Measurements from ENCODE around the gene MT1B.
"Not testable (repeated sequence)": the region's sequence is repeated elsewhere in the genome, so short reads cannot be mapped to it uniquely, and the experiment has no call there.

MT1B gene

GRCh38 chr16:56621665-56622445 is 29.8 kb upstream of the MT1B start:
- DNase-seq = not testable (repeated sequence)

- not testable (repeated sequence) for DNase-seq
Measured at GRCh38 chr16:56623184-56623583, 28.5 kb upstream of the MT1B start.

DNA sequence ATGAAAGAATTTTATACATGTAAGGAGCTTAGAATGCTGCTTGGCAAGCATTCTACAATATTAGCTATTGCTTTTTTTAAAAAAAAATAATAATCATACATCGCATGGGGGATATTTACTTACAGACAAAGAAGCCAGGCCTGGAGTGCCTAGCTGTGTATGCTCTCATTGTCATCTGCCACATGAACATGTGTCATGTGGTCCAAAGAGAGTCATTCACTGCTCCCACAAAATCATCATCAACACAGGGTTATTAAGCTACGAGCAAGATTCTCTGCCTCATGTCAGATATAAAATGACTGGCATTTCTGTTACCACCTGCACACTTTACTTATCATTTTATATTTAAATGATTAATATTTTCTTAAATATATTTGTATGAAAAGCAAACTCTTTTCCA is 28.0 kb upstream of the MT1B start:
- no peak for DNase-seq

DNA sequence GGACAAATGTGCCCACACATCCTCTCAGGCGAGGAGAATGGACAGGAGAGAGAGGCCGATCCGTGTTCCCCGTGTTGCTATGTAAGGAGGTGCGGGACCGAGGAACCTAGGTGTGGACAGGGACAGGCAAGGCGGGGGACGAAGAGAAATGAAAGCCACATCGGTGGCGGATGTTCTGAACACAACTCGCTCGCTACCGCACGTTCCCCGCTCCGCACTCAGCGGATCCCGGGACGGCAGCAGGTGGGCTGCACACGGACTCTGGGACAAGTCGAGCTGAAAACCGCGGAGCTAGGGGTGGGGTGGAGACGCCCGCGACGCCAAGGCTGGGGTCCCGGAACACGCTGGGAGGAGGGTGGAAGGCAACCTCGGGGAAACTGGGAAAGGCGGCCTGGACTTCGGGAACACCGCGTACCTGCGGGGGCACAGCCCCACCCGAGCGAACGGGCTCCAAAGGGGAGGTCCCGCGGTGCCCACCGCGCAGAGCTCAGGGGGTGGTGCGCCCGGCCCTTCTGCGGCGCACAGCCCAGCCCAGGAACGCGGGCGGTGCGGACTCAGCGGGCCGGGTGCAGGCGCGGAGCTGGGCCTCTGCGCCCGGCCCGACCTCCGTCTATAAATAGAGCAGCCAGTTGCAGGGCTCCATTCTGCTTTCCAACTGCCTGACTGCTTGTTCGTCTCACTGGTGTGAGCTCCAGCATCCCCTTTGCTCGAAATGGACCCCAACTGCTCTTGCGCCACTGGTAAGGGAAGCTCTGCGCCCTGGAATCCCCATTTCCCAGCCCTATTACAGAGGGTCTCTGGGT is 26.3 kb upstream of the MT1B start, which contains the start of gene MT1E:
MT1E (plus strand) TSS at position 642 of the 803 bp plus-strand sequence; CDS start at position 713, 71 bp downstream.
- DNase-seq = no peak

GRCh38 chr16:56625943-56626654 is 25.6 kb upstream of the MT1B start:
- no peak for DNase-seq

- DNase-seq = no peak
Measured at GRCh38 chr16:56626685-56627084, 25.0 kb upstream of the MT1B start.

- no peak for DNase-seq
Measured at GRCh38 chr16:56628486-56629350, 23.0 kb upstream of the MT1B start.

DNA sequence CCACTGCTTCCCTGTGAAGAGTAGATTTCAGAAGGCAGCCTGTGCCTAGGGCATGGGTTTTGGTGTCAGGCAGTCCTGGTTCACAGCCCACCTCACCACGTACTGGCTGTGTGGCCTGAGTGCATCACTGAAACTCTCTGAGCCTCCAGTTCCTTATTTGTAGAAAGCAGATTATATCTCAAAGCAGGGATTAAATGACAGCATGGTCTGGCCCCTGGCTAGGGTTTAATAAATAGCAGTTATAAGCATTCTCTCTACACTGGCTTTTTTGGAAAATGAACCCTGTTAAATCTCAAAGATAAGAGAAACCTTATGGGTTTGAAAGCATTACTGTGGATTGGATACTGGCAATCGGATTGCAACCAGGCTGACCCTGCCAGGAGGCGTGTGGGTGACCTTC is 22.2 kb upstream of the MT1B start:
- no peak for DNase-seq

- DNase-seq = no peak
Measured at GRCh38 chr16:56630134-56630533, 21.6 kb upstream of the MT1B start.

DNA sequence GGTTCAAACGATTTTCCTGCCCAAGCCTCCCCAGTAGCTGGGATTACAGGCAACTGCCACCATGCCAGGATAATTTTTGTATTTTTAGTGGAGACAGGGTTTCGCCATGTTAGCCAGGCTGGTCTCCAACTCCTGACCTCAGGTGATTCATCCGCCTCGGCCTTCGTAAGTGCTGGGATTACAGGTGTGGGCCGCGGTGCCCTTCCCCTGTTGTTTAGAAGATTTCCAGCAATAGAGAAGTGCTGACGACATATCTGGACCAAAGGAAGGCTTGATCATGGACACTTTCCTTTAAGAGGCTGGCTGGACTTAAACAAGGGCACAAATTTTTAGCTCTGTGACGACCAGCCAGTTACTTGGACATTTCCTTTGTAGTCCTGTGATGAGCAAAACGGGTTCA is 20.5 kb upstream of the MT1B start:
- DNase-seq = no peak

DNA sequence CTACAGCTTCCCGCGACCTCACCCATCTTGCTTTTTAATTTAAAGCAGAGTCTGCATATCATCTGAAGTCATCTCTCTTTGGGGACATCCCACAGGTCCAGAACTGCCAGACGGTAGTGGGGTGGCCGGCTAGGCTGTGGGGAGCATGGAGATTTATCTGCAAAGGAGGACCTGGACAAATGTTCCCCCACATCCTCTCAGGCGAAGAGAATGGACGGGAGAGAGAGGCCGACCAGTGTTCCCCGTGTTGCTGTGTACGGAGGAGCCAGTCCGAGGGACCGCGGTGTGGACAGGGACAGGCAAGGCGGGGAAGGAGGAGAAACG is 19.9 kb upstream of the MT1B start:
- no peak for DNase-seq

GRCh38 chr16:56632156-56632847 is 19.4 kb upstream of the MT1B start, which contains the start of gene MT1M:
TSS of gene MT1M (plus strand) at chr16:56632659. CDS start at chr16:56632732, 73 bp downstream.
- DNase-seq = no peak

DNA sequence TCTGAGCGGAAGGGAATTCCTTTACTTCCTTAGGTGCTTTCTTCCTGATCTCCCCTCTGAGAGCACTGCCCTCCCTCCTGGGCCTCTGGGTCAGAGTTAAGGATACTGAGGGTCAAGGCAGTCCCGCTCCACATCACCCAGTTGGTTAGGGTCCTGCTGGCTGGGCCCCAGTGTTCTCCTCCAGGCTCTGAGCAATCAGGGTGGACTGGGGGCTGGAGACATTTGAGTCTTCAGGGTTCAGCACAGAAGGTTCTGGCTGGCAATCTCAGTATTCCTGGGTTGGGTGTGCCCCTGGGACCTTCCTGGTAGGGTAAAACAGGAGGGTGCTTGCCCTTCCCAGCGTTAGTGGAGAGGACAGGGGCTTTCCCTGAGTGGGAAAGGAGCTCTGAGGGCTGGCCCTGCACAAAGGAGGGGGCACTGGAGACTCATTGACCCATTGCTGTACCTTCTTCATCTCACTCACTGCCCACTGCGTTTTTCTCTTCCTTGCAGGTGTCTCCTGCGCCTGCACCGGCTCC is 18.8 kb upstream of the MT1B start:
- DNase-seq = no peak

DNA sequence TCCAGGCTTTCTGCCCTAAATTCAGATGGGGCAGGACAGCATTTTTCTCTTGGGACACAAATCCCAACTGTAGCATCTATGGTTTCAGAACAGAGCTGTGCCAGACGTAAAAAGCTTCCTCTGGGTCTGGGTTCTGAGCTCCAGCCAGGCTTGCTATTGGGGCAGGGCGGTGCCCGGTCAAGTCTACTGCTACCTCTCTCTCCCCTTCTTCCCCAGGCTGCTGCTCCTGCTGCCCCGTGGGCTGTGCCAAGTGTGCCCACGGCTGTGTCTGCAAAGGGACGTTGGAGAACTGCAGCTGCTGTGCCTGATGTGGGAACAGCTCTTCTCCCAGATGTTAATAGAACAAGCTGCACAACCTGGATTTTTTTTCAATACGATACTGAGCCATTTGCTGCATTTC is 18.2 kb upstream of the MT1B start:
- no peak for DNase-seq

- DNase-seq = no peak
Measured at GRCh38 chr16:56634715-56635440, 16.8 kb upstream of the MT1B start.

DNA sequence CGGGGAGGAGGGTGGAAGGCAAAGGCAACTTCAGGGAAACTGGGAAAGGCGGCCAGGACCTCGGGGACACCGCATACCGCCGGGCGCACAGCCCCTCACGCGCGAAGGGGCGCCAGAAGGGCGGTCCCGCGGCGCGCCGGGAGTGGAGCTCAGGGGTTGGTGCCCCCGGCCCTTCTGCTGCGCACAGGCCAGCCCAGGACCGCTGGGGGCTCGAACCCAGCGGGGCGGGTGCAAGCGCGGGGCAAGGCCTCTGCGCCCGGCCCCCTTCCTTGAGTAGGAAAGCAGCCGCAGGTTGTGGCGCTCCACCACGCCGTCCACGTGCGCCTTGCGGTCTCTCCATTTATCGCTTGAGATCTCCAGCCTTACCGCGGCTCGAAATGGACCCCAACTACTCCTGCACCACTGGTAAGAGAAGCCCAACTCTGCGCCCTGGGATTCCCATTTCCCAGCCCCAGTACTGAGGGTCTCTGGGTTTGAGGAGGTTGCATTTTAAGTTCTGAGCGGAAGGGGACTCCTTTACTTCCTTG is 16.2 kb upstream of the MT1B start:
- DNase-seq = no peak

DNA sequence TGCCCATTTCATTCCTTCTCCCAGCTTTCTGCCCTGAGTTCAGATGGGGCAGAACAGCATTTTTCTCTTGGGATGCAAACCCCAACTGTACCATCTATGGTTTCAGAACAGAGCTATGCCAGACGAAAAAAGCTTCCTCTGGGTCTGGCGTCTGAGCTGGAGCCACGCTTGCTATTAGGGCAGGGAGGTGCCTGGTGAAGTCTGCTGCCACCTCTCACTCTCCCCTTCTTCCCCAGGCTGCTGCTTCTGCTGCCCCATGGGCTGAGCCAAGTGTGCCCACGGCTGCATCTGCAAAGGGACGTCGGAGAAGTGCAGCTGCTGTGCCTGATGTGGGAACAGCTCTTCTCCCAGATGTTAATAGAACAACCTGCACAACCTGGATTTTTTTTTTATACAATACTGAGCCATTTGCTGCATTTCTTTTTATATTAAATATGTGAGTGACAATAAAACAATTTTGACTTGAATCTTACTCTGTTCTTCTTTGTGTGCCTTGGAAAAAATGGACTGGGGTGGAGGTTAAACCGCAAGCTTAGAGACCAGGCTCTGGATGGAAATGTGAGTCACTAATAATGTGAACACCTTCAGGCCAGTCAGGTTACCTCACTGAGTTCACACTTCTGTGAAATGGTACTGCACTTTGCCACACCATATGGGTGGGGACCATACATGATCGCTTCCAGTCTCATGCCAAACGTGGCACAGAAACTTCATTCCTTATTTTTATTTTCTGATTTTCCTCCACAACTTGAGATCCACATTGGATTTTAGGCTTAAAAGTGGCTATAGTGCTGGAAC is 14.9 kb upstream of the MT1B start:
- no peak for DNase-seq

GRCh38 chr16:56637814-56638750 is 13.6 kb upstream of the MT1B start, which contains the start of gene MT1A:
TSS of gene MT1A (plus strand) at chr16:56638666. CDS start at chr16:56638739, 73 bp downstream.
- no peak for DNase-seq

- no peak for DNase-seq
Measured at GRCh38 chr16:56639045-56639444, 12.6 kb upstream of the MT1B start.

All from DMS 273 treated with DMSO at 0.1 percent for 48 hours (cell line).